GM19099 (cell line): ENCODE results near the gene EML5.

Source experiments
- POLR2A ChIP-seq: IDR thresholded peaks from 3 replicates; pipeline ENCODE4 v1.6.1; 2011; ENCODE audit warnings: low read depth; ENCODE audit not compliant: insufficient read length; ENCODE audit errors: extremely low read depth

EML5 gene

DNA sequence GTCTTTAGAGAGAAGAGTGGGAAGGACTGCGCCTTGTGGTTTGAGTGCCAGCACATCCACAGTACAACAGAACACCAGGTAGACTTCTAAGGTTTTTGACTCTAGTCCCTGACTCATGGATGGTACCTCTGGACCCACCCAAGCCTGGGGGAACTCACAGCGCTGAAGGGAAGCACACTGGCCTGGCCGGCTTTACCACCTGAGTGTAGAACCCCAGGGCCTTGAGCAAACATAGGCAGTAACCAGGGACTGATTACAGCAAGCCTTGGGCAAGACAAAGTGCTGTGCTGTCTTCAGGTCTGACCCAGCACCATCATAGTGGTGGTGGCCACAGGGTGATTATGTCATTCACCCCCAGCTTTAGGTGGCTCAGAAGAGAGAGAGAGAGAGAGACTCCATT lies 17.2 kb downstream of the EML5 start:
- no peak for TF ChIP-seq POLR2A

GRCh38 chr14:88770736-88771135 lies 22.0 kb downstream of the EML5 start:
- no peak for TF ChIP-seq POLR2A

DNA sequence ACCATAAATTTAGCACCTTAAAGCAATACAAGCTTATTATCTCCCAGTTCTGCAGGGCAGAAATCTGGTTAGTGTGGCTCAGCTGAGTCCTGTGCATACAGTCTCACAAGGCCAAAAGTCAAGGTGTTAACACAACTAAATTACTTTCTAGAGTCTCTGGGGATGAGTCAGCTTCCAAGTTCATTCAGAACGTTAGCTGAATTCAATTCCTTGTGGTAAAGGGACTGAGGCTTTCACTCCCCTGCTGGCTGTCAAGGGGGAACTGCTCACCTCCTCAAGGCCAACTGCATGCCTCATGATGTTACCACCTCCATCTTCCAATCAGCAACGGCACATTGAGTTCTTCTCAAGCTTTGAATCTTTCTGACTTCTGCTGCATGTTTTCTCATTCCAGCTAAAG lies 27.6 kb downstream of the EML5 start:
- TF ChIP-seq POLR2A: no peak

GRCh38 chr14:88753873-88754272 lies 38.9 kb downstream of the EML5 start:
- no peak for TF ChIP-seq POLR2A

DNA sequence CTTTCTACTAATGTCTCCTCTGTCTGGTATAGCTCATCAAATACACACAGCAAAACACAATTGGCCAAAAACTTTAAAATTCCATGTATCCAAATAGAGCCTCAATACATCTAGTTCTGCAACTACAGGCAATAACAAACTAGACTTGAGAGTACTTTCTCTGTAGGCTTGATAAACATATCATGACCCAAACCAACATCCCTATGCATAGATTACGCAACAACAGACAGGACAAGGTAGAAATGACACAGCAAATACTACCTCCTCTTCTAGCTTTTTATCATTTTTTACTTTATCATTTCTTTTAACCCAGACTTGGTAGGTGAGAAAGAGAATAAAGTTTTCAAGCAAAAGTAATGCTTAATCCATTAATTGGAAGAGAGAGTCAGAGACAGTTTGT lies 41.8 kb downstream of the EML5 start:
- TF ChIP-seq POLR2A: no peak

- TF ChIP-seq POLR2A: no peak
These were observed 42.3 kb downstream of the EML5 start for GRCh38 chr14:88750413-88750812.

DNA sequence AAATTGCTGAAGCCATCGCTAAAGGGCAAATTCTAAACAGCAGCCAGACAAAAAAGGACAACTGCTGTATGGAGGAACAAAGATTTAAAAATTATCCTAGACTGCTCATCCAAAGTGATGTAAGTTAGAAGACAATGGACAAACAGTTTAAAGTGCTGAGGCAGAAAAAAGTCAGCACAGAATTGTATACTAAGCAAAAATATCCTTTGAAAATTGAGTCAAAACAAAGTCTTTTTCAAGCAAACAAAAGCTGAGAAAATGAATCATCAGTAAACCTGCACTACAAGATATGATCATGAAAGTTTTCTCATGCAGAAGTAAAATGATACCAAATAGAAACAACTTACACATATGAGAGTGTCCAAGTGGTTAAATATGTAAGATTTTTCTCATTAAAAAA lies 43.6 kb downstream of the EML5 start:
- TF ChIP-seq POLR2A: no peak

DNA sequence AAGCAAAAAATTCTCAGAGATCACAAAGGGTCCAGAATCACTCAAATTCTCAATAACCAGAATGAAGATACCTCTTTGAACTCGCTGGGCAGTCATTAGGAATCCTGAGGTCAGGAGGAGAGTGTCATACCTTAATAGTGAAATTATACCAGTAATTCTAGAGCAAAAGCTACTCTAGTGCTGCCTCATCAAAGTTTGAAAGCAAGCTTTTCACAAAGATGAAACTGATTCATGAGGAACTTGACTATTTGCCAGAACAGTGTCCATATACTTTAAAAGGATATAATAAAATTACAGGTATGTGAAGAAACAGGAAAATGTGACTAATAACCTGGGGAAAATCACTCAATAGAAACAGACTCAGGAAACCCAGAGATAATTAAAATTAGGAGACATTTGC lies 44.5 kb downstream of the EML5 start:
- no peak for TF ChIP-seq POLR2A

GRCh38 chr14:88746052-88746451 lies 46.7 kb downstream of the EML5 start:
- TF ChIP-seq POLR2A: no peak

DNA sequence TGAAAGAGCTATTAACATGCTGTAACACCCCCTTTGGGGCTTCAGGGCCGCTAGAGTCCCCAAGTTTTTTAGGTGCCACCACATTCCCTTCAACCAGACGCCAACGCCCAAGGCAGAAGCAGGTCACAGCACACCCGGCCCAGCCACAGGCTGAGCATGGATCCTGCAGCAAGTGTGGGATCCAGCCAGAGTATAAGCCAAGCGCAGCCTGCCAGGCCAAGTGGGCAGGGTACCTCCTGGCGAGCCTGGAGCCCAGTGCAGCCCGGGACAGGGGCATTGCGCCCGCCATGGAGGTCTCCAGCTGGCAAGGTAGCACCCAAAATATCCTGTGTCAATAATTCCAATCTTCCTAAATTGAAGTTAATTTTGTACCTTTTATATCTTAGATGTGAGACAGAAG lies 55.5 kb downstream of the EML5 start:
- no peak for TF ChIP-seq POLR2A

- TF ChIP-seq POLR2A: no peak
These were observed 59.6 kb downstream of the EML5 start for GRCh38 chr14:88733121-88733520.

DNA sequence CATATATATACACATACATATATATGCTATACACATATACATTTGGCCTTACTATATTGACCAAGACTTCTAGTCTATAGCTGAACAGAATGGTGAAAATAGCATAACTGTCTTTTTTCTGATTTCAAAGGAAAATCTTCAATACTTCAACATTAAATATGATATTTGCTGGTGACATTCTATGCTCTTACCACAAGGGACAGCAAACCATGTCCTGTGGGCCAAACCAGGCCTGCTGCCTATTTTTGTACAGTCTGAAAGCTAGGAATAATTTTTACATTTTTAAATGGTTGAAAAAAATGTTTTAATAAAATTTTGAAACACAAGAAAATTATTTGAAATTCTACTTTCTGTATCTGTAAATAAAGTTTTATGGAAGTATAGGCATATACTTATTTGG lies 63.6 kb downstream of the EML5 start:
- TF ChIP-seq POLR2A: no peak

- TF ChIP-seq POLR2A: no peak
These were observed 65.7 kb downstream of the EML5 start for GRCh38 chr14:88727057-88727456.

GRCh38 chr14:88710709-88711108 lies 82.0 kb downstream of the EML5 start:
- TF ChIP-seq POLR2A: no peak

DNA sequence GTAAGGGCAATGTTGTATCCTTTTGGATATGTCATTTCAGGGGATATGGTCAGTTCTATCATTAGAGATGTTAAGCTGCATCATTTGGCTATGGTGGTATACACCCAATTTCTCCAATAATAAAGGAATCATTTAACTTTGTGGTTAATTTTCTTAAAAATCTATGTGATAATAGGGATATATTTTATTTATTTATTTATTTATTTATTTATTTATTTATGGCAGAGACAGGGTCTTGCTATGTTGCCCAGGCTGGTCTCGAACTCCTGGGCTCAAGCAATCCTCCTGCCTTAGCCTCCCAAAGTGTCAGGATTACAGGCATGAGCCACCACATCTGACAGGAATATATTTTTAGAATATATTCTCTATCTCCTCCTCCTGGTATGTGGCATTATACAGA lies 85.7 kb downstream of the EML5 start:
- TF ChIP-seq POLR2A: no peak

DNA sequence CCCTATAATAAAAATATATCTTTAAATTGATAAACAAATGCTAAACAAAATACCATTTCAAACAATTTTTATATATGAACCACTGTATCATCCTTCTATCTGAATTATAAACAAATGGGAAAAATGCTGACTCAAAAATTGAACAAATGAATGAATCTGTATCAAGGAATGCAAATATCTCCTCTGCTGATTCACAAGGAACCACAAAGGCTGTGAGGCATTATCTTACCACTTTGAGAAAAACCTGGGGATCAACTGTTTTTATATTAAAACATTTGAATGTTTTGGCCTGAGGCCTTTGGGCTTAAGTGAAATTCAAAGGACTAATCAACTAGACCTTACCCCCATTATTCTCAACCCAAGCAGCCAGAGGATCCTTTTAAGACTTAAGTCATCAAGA lies 86.3 kb downstream of the EML5 start:
- no peak for TF ChIP-seq POLR2A

GRCh38 chr14:88698651-88699050 lies 94.1 kb downstream of the EML5 start:
- TF ChIP-seq POLR2A: no peak

DNA sequence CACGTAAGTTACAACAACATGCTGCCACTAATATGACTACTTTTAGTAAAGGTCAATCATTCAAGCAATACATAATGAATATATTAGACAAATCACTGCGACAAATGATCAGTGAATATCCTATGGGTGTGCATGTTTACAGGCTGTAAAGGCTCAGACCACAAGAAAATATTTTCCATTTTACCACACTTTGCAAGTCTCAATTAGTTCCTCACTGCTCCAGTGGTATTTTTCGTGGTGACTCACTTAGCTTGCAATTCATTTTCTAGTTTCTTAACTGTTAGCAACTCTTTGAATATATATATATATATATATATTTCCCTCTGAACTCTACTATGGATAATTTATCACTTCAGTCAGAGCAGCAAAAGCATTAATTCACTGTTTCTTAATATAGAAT lies 96.9 kb downstream of the EML5 start:
- no peak for TF ChIP-seq POLR2A
